Measurements from ENCODE around the gene C8G. TPM values are rescaled to one million over a fixed set of nuclear protein-coding genes. Genes with fewer than 3 reads are reported as not detected.

Gene C8G
- total and polyA plus RNA-seq, 9 of the 15 experiments (the other 6 are each of a cell fraction or from before 2014, with no cell fraction given): 0.35 to 5.9 (median 2.7) TPM; not detected in 2

DNA sequence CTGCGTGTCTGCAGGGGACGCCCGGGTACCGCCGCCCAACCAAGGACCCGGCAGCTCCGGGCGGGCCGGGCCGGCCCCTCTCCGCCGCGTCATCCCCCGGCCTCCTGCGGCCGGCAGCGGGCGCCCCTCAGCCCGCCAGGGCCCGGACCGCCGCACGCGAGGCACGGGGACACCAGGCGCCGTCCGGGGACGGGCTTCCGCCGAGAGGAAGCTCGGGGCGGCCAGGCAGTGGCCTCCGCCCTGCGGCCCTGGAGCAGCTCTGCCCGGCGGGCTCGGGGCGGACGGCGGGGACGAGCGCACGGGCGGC, 878 bp upstream of the C8G start (continued):
- TF ChIP-seq, protein P1, sequence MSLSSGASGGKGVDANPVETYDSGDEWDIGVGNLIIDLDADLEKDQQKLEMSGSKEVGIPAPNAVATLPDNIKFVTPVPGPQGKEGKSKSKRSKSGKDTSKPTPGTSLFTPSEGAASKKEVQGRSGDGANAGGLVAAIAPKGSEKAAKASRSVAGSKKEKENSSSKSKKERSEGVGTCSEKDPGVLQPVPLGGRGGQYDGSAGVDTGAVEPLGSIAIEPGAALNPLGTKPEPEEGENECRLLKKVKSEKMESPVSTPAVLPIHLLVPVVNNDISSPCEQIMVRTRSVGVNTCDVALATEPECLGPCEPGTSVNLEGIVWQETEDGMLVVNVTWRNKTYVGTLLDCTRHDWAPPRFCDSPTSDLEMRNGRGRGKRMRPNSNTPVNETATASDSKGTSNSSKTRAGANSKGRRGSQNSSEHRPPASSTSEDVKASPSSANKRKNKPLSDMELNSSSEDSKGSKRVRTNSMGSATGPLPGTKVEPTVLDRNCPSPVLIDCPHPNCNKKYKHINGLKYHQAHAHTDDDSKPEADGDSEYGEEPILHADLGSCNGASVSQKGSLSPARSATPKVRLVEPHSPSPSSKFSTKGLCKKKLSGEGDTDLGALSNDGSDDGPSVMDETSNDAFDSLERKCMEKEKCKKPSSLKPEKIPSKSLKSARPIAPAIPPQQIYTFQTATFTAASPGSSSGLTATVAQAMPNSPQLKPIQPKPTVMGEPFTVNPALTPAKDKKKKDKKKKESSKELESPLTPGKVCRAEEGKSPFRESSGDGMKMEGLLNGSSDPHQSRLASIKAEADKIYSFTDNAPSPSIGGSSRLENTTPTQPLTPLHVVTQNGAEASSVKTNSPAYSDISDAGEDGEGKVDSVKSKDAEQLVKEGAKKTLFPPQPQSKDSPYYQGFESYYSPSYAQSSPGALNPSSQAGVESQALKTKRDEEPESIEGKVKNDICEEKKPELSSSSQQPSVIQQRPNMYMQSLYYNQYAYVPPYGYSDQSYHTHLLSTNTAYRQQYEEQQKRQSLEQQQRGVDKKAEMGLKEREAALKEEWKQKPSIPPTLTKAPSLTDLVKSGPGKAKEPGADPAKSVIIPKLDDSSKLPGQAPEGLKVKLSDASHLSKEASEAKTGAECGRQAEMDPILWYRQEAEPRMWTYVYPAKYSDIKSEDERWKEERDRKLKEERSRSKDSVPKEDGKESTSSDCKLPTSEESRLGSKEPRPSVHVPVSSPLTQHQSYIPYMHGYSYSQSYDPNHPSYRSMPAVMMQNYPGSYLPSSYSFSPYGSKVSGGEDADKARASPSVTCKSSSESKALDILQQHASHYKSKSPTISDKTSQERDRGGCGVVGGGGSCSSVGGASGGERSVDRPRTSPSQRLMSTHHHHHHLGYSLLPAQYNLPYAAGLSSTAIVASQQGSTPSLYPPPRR (CRISPR knock-in tag; IDR thresholded peaks at IDR 0.05; ENCODE audit: borderline replicate concordance): 0 out of 2 replicates have a peak, but pooled peaks have one; percentile 11
- TF ChIP-seq ZFPM2 (CRISPR knock-in tag; IDR thresholded peaks at IDR 0.05) (peak; percentile 88), ZBTB11 (CRISPR knock-in tag; IDR thresholded peaks at IDR 0.05) (peak in 2 of 3 experiments; percentile 85 to 93; a peak in 5 of 6 replicates), CHD1 (IDR thresholded peaks at IDR 0.05; ENCODE audit: low read length) (peak; percentile 69), MITF (IDR thresholded peaks at IDR 0.05) (no peak), RB1 (IDR thresholded peaks at IDR 0.05; ENCODE audit: low read depth) (peak; percentile 1; the same call in 1 of the 2 replicates), GATAD2B (IDR thresholded peaks at IDR 0.05; ENCODE audit: borderline replicate concordance) (peak; percentile 97), POLR2G (IDR thresholded peaks at IDR 0.05; ENCODE audit: low read depth, low read length) (peak; percentile 80), RCOR1 (IDR thresholded peaks at IDR 0.05; ENCODE audit: borderline replicate concordance in 1 of 2, low read depth in 2 of 2, low read length in 2 of 2) (0 out of 4 replicates have a peak, but pooled peaks of 1 of the 2 experiments have one; percentile 8), ATF1 (CRISPR knock-in tag; IDR thresholded peaks at IDR 0.05) (no peak), ATF1 (tag; IDR thresholded peaks at IDR 0.05) (no peak)
- TF ChIP-seq, protein P2, sequence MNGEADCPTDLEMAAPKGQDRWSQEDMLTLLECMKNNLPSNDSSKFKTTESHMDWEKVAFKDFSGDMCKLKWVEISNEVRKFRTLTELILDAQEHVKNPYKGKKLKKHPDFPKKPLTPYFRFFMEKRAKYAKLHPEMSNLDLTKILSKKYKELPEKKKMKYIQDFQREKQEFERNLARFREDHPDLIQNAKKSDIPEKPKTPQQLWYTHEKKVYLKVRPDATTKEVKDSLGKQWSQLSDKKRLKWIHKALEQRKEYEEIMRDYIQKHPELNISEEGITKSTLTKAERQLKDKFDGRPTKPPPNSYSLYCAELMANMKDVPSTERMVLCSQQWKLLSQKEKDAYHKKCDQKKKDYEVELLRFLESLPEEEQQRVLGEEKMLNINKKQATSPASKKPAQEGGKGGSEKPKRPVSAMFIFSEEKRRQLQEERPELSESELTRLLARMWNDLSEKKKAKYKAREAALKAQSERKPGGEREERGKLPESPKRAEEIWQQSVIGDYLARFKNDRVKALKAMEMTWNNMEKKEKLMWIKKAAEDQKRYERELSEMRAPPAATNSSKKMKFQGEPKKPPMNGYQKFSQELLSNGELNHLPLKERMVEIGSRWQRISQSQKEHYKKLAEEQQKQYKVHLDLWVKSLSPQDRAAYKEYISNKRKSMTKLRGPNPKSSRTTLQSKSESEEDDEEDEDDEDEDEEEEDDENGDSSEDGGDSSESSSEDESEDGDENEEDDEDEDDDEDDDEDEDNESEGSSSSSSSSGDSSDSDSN (IDR thresholded peaks at IDR 0.05; ENCODE audit: borderline replicate concordance in 1 of 2, low read depth in 2 of 2, low read length in 2 of 2): peak in 1 of 2 experiments; percentile 60; a peak in 3 of 4 replicates
- TF ChIP-seq, protein P3, sequence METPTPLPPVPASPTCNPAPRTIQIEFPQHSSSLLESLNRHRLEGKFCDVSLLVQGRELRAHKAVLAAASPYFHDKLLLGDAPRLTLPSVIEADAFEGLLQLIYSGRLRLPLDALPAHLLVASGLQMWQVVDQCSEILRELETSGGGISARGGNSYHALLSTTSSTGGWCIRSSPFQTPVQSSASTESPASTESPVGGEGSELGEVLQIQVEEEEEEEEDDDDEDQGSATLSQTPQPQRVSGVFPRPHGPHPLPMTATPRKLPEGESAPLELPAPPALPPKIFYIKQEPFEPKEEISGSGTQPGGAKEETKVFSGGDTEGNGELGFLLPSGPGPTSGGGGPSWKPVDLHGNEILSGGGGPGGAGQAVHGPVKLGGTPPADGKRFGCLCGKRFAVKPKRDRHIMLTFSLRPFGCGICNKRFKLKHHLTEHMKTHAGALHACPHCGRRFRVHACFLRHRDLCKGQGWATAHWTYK (CRISPR knock-in tag; IDR thresholded peaks at IDR 0.05): peak; percentile 33; the same call in 1 of the 2 replicates
